HG03064 (cell line): ENCODE results near the gene LLPH.
"Not testable (repeated sequence)": the region's sequence is repeated elsewhere in the genome, so short reads cannot be mapped to it uniquely, and the experiment has no call there.

ENCODE experiments used
- ATAC-seq: cut with Tn5 transposase; IDR thresholded peaks from one replicate; pipeline ENCODE4 v1.9.1; 2021; ENCODE audit warnings: low read depth; ENCODE audit not compliant: unreplicated experiment

The LLPH gene

GRCh38 chr12:66130267-66131066 lies at the start of gene LLPH:
Gene LLPH, minus strand, starts transcription at chr12:66130750. Its CDS starts 1,644 bp downstream, at chr12:66129106.
- ATAC-seq: peak; percentile 98

- ATAC-seq: no peak
Measured at GRCh38 chr12:66176105-66176900, 45.8 kb upstream of the LLPH start.

- not testable (repeated sequence) for ATAC-seq
Measured at GRCh38 chr12:66174391-66175325, 44.1 kb upstream of the LLPH start.

GRCh38 chr12:66170606-66171005 lies 40.1 kb upstream of the LLPH start:
- ATAC-seq: no peak

- peak; percentile 84 for ATAC-seq
Measured at GRCh38 chr12:66169221-66170170, 38.9 kb upstream of the LLPH start, which contains the start of gene TMBIM4. Gene TMBIM4, minus strand, starts transcription at chr12:66169996. Its CDS starts 45 bp downstream, at chr12:66169951.

GRCh38 chr12:66168410-66168809 lies 37.9 kb upstream of the LLPH start:
- no peak for ATAC-seq

- no peak for ATAC-seq
Measured at GRCh38 chr12:66166561-66166960, 36.0 kb upstream of the LLPH start.

- no peak for ATAC-seq
Measured at GRCh38 chr12:66165141-66165540, 34.6 kb upstream of the LLPH start.

- ATAC-seq: no peak
Measured at GRCh38 chr12:66164349-66164821, 33.8 kb upstream of the LLPH start.

- no peak for ATAC-seq
Measured at GRCh38 chr12:66163289-66163688, 32.7 kb upstream of the LLPH start.

GRCh38 chr12:66162701-66163100 lies 32.2 kb upstream of the LLPH start:
- no peak for ATAC-seq

GRCh38 chr12:66160704-66161103 lies 30.2 kb upstream of the LLPH start:
- no peak for ATAC-seq

- ATAC-seq: no peak
Measured at GRCh38 chr12:66159123-66159522, 28.6 kb upstream of the LLPH start.

GRCh38 chr12:66156654-66157053 lies 26.1 kb upstream of the LLPH start:
- no peak for ATAC-seq

- ATAC-seq: no peak
Measured at GRCh38 chr12:66154776-66155175, 24.2 kb upstream of the LLPH start.

GRCh38 chr12:66152732-66153131 lies 22.2 kb upstream of the LLPH start:
- ATAC-seq: no peak

- no peak for ATAC-seq
Measured at GRCh38 chr12:66149702-66150398, 19.3 kb upstream of the LLPH start.
